Nephron progenitor cell (in vitro differentiated cells): ENCODE data around the gene LYSET.

ENCODE experiments used
- DNase-seq: peaks from one replicate; pipeline ENCODE4 v3.0.0; 2021
- H3K27ac Mint-ChIP-seq: 2 replicates; pipeline ENCODE4 v1.8.0; 2021; ENCODE audit warnings: mild to moderate bottlenecking, moderate library complexity, mixed read lengths
- H3K27me3 Mint-ChIP-seq: 2 replicates; pipeline ENCODE4 v1.8.0; 2021; ENCODE audit warnings: mild to moderate bottlenecking, low read depth, mixed read lengths; ENCODE audit not compliant: poor library complexity
- H3K36me3 Mint-ChIP-seq: 2 replicates; pipeline ENCODE4 v1.8.0; 2021; ENCODE audit warnings: low read depth, mixed read lengths
- H3K4me1 Mint-ChIP-seq: 2 replicates; pipeline ENCODE4 v1.8.0; 2021; ENCODE audit warnings: mixed read lengths
- H3K4me3 Mint-ChIP-seq: 2 replicates; pipeline ENCODE4 v1.8.0; 2021; ENCODE audit warnings: mild to moderate bottlenecking, moderate library complexity, mixed read lengths
- H3K9me3 Mint-ChIP-seq: 2 replicates; pipeline ENCODE4 v1.8.0; 2021; ENCODE audit warnings: mild to moderate bottlenecking, moderate library complexity, mixed read lengths
- TF ChIP-seq, protein P1 (sequence below): fragments of 200-600 bp; sonication (generic); IDR thresholded peaks from 2 replicates; pipeline ENCODE4 v1.5.0; 2021; ENCODE audit warnings: antibody characterized with exemption

The LYSET gene

DNA sequence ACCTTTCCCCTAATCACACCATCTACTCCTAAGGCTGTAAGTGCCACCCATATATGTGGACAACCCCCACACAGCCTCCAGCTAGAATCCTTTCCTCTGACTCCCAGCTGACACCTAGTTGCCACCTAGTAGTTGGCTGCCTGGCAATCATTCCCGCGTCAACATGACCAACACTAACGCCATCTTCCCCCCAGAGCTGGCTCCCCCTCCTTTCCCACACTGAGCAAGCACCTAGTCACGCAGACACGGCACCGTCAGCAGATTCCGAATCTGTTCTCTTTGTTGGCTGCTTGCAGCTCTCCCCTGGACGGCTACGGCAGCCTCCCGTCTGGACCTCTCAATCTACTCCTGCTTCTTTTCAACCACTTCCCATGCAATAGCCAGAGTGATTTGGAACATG lies 49.7 kb downstream of the LYSET start:
- TF ChIP-seq, protein P1, sequence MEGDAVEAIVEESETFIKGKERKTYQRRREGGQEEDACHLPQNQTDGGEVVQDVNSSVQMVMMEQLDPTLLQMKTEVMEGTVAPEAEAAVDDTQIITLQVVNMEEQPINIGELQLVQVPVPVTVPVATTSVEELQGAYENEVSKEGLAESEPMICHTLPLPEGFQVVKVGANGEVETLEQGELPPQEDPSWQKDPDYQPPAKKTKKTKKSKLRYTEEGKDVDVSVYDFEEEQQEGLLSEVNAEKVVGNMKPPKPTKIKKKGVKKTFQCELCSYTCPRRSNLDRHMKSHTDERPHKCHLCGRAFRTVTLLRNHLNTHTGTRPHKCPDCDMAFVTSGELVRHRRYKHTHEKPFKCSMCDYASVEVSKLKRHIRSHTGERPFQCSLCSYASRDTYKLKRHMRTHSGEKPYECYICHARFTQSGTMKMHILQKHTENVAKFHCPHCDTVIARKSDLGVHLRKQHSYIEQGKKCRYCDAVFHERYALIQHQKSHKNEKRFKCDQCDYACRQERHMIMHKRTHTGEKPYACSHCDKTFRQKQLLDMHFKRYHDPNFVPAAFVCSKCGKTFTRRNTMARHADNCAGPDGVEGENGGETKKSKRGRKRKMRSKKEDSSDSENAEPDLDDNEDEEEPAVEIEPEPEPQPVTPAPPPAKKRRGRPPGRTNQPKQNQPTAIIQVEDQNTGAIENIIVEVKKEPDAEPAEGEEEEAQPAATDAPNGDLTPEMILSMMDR = no peak
- Mint-ChIP-seq H3K9me3 (no peaks in the 10 kb centered on the region), H3K4me3 (no peak overlapping the region), H3K4me1 (no peaks in the 10 kb centered on the region), H3K27me3 (peaks cover 19% of the 10 kb centered on the region), H3K36me3 (no peaks in the 10 kb centered on the region), H3K27ac (no peak overlapping the region)
- no peak for DNase-seq
